Tibial nerve (tissue), 3 donors: Measurements from ENCODE around the gene WNT4.

Experiments
- CTCF ChIP-seq, 5 experiments: fragments of 200-600 bp in 3 of 5; fragments of 450-650 bp in 2 of 5; sonication (generic) in 3 of 5; IDR thresholded peaks; one replicate each; pipeline ENCODE4 v1.5.1; 2016 to 2019; ENCODE audit warnings: antibody characterized with exemption in 5 of 5, mild to moderate bottlenecking in 3 of 5, moderate library complexity in 2 of 5
- POLR2A ChIP-seq, 2 donors: fragments of 450-650 bp; IDR thresholded peaks; one replicate each; pipeline ENCODE4 v1.6.1; 2017; ENCODE audit warnings: antibody characterized with exemption in 2 of 2, mild to moderate bottlenecking in 2 of 2, moderate library complexity in 2 of 2

DNA sequence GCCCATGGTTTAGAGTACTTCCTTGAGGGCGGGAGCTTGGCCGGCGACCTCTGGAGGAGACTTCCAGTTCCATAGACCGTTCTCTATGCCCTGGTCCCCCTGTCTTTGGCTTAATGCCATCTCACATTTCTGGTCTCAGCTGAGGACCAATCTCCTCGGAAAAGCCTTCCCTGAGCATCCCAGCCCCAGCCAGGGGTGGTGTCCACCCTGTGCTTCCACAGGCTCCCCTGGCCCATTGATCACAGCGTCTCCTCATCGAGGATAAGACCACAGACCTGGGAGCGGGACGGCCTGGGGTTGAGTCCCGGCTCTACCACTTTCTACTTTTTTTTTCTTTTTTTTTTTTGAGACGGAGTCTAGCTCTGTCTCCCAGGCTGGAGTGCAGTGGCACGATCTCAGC, 14.5 kb downstream of the WNT4 start:
- TF ChIP-seq CTCF (IDR thresholded peaks at IDR 0.05) (no peak), POLR2A (IDR thresholded peaks at IDR 0.05) (no peak)
